ENCODE results near the gene GDNF.

GRCh38 chr5:37811866-37812265 lies 28.0 kb downstream of the GDNF start:
- TF ChIP-seq EZH2 (IDR thresholded peaks at IDR 0.05; ENCODE audit: borderline replicate concordance, low read depth, low read length, poor library complexity, severe bottlenecking) (no peak), CTCF (conservative IDR thresholded peaks at IDR 0.05; ENCODE audit: low read depth, low read length) (no peak)

Measured in A673 (cell line).